ENCODE results near the gene MADD.
"Not testable (repeated sequence)": the region's sequence is repeated elsewhere in the genome, so short reads cannot be mapped to it uniquely, and the experiment has no call there.

The MADD gene

DNA sequence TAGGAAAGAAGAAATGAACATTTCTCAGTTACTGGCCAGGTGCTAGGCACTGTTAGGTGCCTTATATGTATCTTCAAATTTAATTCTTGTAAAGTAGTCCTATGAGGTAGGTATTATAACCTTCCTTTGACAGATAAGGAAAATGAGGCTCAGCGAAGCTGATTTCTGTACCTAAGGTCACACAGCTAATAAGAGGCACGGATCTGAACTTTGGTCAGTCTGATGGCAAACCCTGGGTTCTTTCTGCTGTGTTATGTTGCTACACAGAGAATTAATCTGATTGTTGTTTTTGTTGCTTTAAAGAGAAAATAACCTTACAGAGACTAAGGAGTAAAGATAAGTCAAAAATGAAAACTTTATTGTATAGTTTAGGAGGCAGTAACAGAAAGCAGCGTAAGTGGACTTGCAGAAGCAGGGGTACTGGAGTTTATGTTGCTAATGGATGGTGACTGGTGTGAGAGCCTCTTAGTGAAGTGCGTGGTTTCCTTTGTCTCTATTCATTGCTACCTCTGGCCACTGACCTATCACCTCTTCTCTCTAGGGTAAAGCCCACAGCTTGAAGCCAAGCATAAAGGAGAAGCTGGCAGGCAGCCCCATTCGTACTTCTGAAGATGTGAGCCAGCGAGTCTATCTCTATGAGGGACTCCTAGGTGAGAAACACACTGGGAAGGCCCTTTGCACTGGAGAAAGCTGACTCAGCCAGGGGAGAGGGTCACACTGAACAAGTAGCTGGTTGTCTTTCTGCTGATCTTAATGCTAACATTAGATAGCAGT, 38.3 kb downstream of the MADD start:
- no peak overlapping the region for H3K4me3 ChIP-seq (ENCODE audit: low read depth, low read length)
- no peak for DNase-seq (ENCODE audit: low read depth)

GRCh38 chr11:47314992-47315391, 45.1 kb downstream of the MADD start:
- no peak overlapping the region for H3K4me3 ChIP-seq (ENCODE audit: low read depth, low read length)
- no peak for DNase-seq (ENCODE audit: low read depth)

GRCh38 chr11:47316501-47316900, 46.6 kb downstream of the MADD start:
- not testable (repeated sequence) for DNase-seq (ENCODE audit: low read depth); H3K4me3 ChIP-seq (ENCODE audit: low read depth, low read length)

GRCh38 chr11:47317064-47317828, 47.3 kb downstream of the MADD start:
- DNase-seq (ENCODE audit: low read depth) = no peak
- no peak overlapping the region for H3K4me3 ChIP-seq (ENCODE audit: low read depth, low read length)

- no peak overlapping the region for H3K4me3 ChIP-seq (ENCODE audit: low read depth, low read length)
- no peak for DNase-seq (ENCODE audit: low read depth)
Measured at GRCh38 chr11:47318166-47318565, 48.2 kb downstream of the MADD start.

DNA sequence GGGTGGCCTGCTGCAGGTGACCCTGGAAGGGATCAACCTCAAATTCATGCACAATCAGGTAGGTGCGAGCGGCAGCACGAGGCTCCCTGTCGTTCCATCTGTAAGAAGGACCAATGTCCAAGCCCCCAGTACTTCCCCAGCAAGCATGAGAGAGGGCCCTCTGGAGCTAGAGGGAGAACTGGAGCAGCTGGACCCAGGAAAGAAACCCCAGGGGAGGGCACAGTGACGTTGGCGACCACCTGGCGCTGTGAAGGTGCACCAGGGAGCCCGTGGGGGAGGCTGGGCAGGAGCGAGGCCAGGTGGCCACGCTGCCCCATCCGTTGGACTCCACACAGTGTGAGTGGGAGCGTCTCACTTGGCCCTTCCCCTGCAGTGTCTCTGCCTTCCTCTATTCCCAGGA, 54.6 kb downstream of the MADD start:
- H3K4me3 ChIP-seq (ENCODE audit: low read depth, low read length) = no peak overlapping the region
- no peak for DNase-seq (ENCODE audit: low read depth)

GRCh38 chr11:47325271-47326041, 55.5 kb downstream of the MADD start:
- DNase-seq (ENCODE audit: low read depth) = no peak
- H3K4me3 ChIP-seq (ENCODE audit: low read depth, low read length) = no peak overlapping the region

DNA sequence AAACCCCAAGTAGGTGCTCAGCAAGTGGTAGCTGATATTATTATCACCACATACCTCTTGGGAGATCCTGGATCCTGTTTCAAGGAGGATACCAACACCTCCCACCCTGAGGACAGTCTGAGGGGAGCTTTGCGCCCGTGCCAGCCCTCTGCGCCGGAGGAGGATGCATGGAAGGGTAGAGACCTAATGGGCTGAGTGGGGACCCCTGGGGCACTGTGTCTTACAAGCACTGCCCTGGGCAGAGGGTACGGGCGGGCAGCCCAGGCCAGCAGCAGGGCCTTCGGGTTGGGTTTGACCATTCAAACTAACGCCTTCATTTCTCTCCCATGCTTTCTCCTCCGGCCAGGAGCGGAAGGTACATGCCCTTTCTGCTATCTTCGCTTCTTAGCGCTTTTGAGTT, 56.3 kb downstream of the MADD start:
- no peak for DNase-seq (ENCODE audit: low read depth)
- H3K4me3 ChIP-seq (ENCODE audit: low read depth, low read length) = no peak overlapping the region

GRCh38 chr11:47327025-47327424, 57.1 kb downstream of the MADD start:
- no peak for DNase-seq (ENCODE audit: low read depth)
- H3K4me3 ChIP-seq (ENCODE audit: low read depth, low read length) = no peak overlapping the region

GRCh38 chr11:47327949-47328348, 58.0 kb downstream of the MADD start:
- no peak for DNase-seq (ENCODE audit: low read depth)
- H3K4me3 ChIP-seq (ENCODE audit: low read depth, low read length) = no peak overlapping the region

GRCh38 chr11:47328449-47329390, 58.8 kb downstream of the MADD start:
- no peak for DNase-seq (ENCODE audit: low read depth)
- H3K4me3 ChIP-seq (ENCODE audit: low read depth, low read length) = no peak overlapping the region

GRCh38 chr11:47329431-47329986, 59.6 kb downstream of the MADD start:
- DNase-seq (ENCODE audit: low read depth) = no peak
- H3K4me3 ChIP-seq (ENCODE audit: low read depth, low read length) = no peak overlapping the region

- no peak overlapping the region for H3K4me3 ChIP-seq (ENCODE audit: low read depth, low read length)
- peak; percentile 4 for DNase-seq (ENCODE audit: low read depth)
Measured at GRCh38 chr11:47329987-47330931, 60.3 kb downstream of the MADD start.

DNA sequence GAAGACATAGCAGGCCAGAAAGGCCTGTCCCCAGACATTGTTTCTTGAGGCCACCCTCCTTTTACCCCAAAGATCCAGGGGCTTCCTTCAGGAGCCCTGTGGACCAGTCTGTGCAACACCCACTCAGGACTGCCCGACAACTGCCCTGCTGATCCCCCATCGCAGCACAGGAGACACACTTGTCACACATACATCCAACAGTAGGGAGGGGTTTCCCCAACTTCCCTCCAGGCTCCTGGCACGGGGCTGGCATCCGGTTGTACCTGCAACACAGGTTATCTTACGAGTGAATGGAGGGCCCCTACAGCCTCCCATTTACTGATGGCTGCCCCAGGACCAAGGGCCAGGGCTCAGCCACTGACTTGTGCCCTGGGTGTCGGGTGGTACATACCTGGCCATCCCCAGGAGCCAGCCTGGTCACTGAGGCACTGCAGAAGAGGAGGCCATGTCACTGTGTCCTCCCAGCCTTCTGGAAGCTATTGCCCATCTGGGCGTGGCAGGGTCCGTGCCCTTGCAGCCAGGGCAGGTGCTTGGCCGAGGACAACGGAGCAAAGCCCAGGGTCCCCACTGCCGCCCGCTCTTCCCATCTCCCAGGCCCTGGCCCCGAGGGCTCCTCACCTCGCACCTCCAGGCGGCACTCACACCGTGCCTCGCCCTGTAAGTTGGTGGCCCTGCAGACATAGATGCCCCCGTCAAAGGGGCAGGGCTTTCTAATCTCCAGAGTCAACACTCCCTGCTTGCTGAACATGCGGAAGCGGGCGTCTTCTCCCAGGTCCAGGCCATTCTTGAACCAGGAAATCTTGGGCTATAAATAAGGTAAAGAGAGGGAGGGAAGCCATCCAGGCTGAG, 61.7 kb downstream of the MADD start:
- no peak for DNase-seq (ENCODE audit: low read depth)
- H3K4me3 ChIP-seq (ENCODE audit: low read depth, low read length) = no peak overlapping the region

DNA sequence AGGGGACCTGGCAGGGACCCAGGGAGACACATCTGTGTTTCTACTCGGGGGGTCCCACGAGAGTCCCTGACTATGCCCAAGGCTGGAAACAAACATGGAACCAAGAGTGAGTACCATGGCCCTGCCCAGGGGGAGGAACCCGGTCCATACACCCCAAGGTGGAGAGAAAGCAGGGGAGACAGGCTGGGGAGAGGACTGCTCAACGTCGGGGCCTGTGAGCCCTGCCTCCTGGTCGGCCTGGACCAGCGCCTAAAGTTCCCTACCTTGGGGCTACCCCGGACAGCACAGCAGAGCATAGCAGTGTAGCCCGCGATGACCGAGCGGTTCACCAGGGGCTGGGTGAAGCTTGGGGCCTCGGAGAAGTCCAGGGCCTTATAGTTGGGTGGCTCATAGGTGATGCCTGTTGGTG, 62.4 kb downstream of the MADD start:
- H3K4me3 ChIP-seq (ENCODE audit: low read depth, low read length) = no peak overlapping the region
- DNase-seq (ENCODE audit: low read depth) = no peak

GRCh38 chr11:47332791-47333525, 63.0 kb downstream of the MADD start:
- no peak overlapping the region for H3K4me3 ChIP-seq (ENCODE audit: low read depth, low read length)
- DNase-seq (ENCODE audit: low read depth) = no peak

DNA sequence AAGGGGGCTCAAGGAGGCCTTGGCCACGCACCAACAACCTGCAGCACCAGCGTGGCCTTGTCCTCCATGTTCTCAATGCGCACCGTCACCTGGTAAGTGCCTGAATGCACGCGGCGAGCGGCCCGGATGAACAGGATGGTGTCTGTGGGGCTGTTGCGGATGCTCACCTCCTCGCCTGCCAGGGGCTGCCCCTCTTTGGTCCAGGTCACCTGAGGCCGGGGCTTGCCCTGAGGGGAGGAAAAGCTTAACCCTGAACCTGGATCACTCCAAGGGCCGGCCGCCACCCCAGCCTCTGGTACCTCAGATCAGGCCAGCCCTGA, 63.6 kb downstream of the MADD start:
- H3K4me3 ChIP-seq (ENCODE audit: low read depth, low read length) = no peak overlapping the region
- no peak for DNase-seq (ENCODE audit: low read depth)
